ENCODE data around the gene SNX24.

Gene SNX24

GRCh38 chr5:122978644-122979297, 133.4 kb downstream of the SNX24 start:
- H3K27ac ChIP-seq: no peak overlapping the region
- ChIA-PET CTCF (interaction anchor here (0.7 kb wide), 1 partner anchor 328 kb away, joined by 3 read pairs; no protein-coding TSS in a partner anchor), POLR2A (ENCODE audit: low non-redundant PET) (no interaction called here)
- DNase-seq (ENCODE audit: low spot score): no peak
- TF ChIP-seq CTCF (conservative IDR thresholded peaks at IDR 0.05; ENCODE audit: low read depth): no peak

GRCh38 chr5:122981846-122982245, 136.4 kb downstream of the SNX24 start:
- CTCF ChIA-PET: no interaction called here
- POLR2A ChIA-PET (ENCODE audit: low non-redundant PET): no interaction called here
- no peak overlapping the region for H3K27ac ChIP-seq
- no peak for DNase-seq (ENCODE audit: low spot score)
- TF ChIP-seq CTCF (conservative IDR thresholded peaks at IDR 0.05; ENCODE audit: low read depth): no peak

GRCh38 chr5:122982376-122982775, 137.0 kb downstream of the SNX24 start:
- ChIA-PET POLR2A (ENCODE audit: low non-redundant PET) (no interaction called here), CTCF (no interaction called here)
- no peak for DNase-seq (ENCODE audit: low spot score)
- no peak overlapping the region for H3K27ac ChIP-seq
- no peak for TF ChIP-seq CTCF (conservative IDR thresholded peaks at IDR 0.05; ENCODE audit: low read depth)

GRCh38 chr5:122984425-122984824, 139.0 kb downstream of the SNX24 start:
- CTCF ChIA-PET: no interaction called here
- no peak for DNase-seq (ENCODE audit: low spot score)
- POLR2A ChIA-PET (ENCODE audit: low non-redundant PET): no interaction called here
- no peak overlapping the region for H3K27ac ChIP-seq
- TF ChIP-seq CTCF (conservative IDR thresholded peaks at IDR 0.05; ENCODE audit: low read depth): no peak

GRCh38 chr5:122985006-122985700, 139.7 kb downstream of the SNX24 start:
- ChIA-PET CTCF (no interaction called here), POLR2A (ENCODE audit: low non-redundant PET) (no interaction called here)
- TF ChIP-seq CTCF (conservative IDR thresholded peaks at IDR 0.05; ENCODE audit: low read depth): no peak
- H3K27ac ChIP-seq: no peak overlapping the region
- no peak for DNase-seq (ENCODE audit: low spot score)

- no peak overlapping the region for H3K27ac ChIP-seq
- POLR2A ChIA-PET (ENCODE audit: low non-redundant PET): no interaction called here
- DNase-seq (ENCODE audit: low spot score): no peak
- TF ChIP-seq CTCF (conservative IDR thresholded peaks at IDR 0.05; ENCODE audit: low read depth): no peak
- CTCF ChIA-PET: no interaction called here
These were observed 140.7 kb downstream of the SNX24 start for GRCh38 chr5:122985954-122986721.
